Panc1 (cell line): ENCODE data around the gene ARHGAP12. TPM values are rescaled to one million over a fixed set of nuclear protein-coding genes. Genes with fewer than 3 reads are reported as not detected.

Source experiments
- ATAC-seq: fragments of 200-7000 bp; cut with Tn5 transposase; 2 replicates; pipeline ENCODE4 v1.9.1; 2020; ENCODE audit warnings: mild to moderate bottlenecking, moderate library complexity
- BruUV-seq: library from RNA; stranded (reverse); fragments of 400-500 nt; replicated peaks from 2 replicates; lab custom pipeline; 2021; lab: Mats Ljungman, UMichigan
- CTCF ChIA-PET: fragments of 300-600 bp; sonication (Branson Sonifier 250); formaldehyde crosslinking; loops from one replicate; lab custom pipeline; 2022; ENCODE audit warnings: antibody characterized with exemption; lab: Charles Lee
- POLR2A ChIA-PET: fragments of 300-600 bp; sonication (Branson Sonifier 250); formaldehyde crosslinking; loops from one replicate; lab custom pipeline; 2022; ENCODE audit warnings: antibody characterized with exemption; lab: Charles Lee
- DNase-seq: peaks from one replicate; pipeline ENCODE4 v3.0.0-alpha.2; 2010; ENCODE audit warnings: low read depth, low spot score
- H3K27ac ChIP-seq: 2 replicates; pipeline ENCODE4 v1.5.1; 2011; ENCODE audit warnings: mild to moderate bottlenecking, low read length, inconsistent platforms
- H3K27me3 ChIP-seq: fragments of 200-500 bp; sonication (Bioruptor generic); 2 replicates; pipeline ENCODE4 v1.6.0; 2014; ENCODE audit warnings: low read length, inconsistent platforms; ENCODE audit not compliant: control insufficient read depth, insufficient read depth
- H3K36me3 ChIP-seq: fragments of 200-500 bp; sonication (Bioruptor generic); 2 replicates; pipeline ENCODE4 v1.5.1; 2014; ENCODE audit warnings: inconsistent platforms, mild to moderate bottlenecking, low read length, moderate library complexity; ENCODE audit not compliant: control insufficient read depth, insufficient read depth
- H3K4me1 ChIP-seq: 2 replicates; pipeline ENCODE4 v1.5.1; 2011; ENCODE audit warnings: inconsistent platforms, mild to moderate bottlenecking, low read length, moderate library complexity; ENCODE audit not compliant: control insufficient read depth, insufficient read depth
- H3K4me3 ChIP-seq, 2 experiments: 2 replicates each; pipeline ENCODE4 v1.5.1; 2011 to 2012; ENCODE audit warnings: low read depth in 2 of 2, low read length in 2 of 2, mild to moderate bottlenecking in 2 of 2, inconsistent platforms in 1 of 2, moderate library complexity in 1 of 2
- H3K9me3 ChIP-seq: fragments of 200-500 bp; sonication (Bioruptor generic); 2 replicates; pipeline ENCODE4 v1.5.1; 2014; ENCODE audit warnings: low read depth, mild to moderate bottlenecking, inconsistent platforms, low read length, moderate library complexity; ENCODE audit not compliant: control insufficient read depth, insufficient read depth
- CTCF ChIP-seq: fragments of 450-650 bp; IDR thresholded peaks from 2 replicates; pipeline ENCODE4 v1.5.1; 2017; ENCODE audit warnings: mild to moderate bottlenecking
- POLR2AphosphoS5 ChIP-seq: IDR thresholded peaks from 2 replicates; pipeline ENCODE4 v1.6.1; 2012; ENCODE audit warnings: mild to moderate bottlenecking, low read depth, low read length, moderate library complexity
- REST ChIP-seq, 2 experiments: IDR thresholded peaks; 2 replicates each; pipeline ENCODE4 v1.6.1; 2011 to 2012; ENCODE audit warnings: low read depth in 2 of 2, control low read depth in 1 of 2, low read length in 1 of 2, mild to moderate bottlenecking in 1 of 2, moderate library complexity in 1 of 2; ENCODE audit not compliant: insufficient read depth in 1 of 2
- SIN3A ChIP-seq: IDR thresholded peaks from 2 replicates; pipeline ENCODE4 v1.6.1; 2012; ENCODE audit warnings: low read depth, mild to moderate bottlenecking, low read length, moderate library complexity, borderline replicate concordance; ENCODE audit not compliant: insufficient read depth
- TCF7L2 ChIP-seq: IDR thresholded peaks from 2 replicates; pipeline ENCODE4 v1.6.1; 2011; ENCODE audit warnings: mild to moderate bottlenecking, low read depth, low read length, inconsistent platforms
- in situ Hi-C: cut with HindIII; loops from 2 replicates; pipeline ENCODE4 v1.10.0; 2016; ENCODE audit warnings: low sequenced_read_pairs, low pct_unique_long_range_greater_than_20kb
- intact Hi-C: fragments of 100-400 bp; cut with micrococcal nuclease; formaldehyde crosslinking; loops from one replicate; pipeline ENCODE4 v1.10.0; 2022; ENCODE audit not compliant: unreplicated experiment
- total RNA-seq: library from RNA; stranded (reverse); gene quantifications from one replicate; pipeline ENCODE4 v1.2.1, GENCODE V29; 2021; ENCODE audit not compliant: unreplicated experiment

The ARHGAP12 gene
- total RNA-seq, 1 experiment from 2014 or later: 22.9 TPM

GRCh38 chr10:31908157-31908556, 20.5 kb downstream of the ARHGAP12 start:
- CTCF ChIA-PET: no interaction called here
- Histone ChIP-seq H3K9me3 (no peaks in the 10 kb centered on the region), H3K27me3 (no peaks in the 10 kb centered on the region), H3K27ac (no peak overlapping the region), H3K4me1 (peaks cover 14% of the 10 kb centered on the region), H3K4me3 (no peak overlapping the region), H3K36me3 (no peaks in the 10 kb centered on the region)
- TSS peak; percentile 50 for BruUV-seq
- ATAC-seq (no peak), DNase-seq (no peak)
- POLR2A ChIA-PET: no interaction called here
- TF ChIP-seq REST (IDR thresholded peaks at IDR 0.05; ENCODE audit: insufficient read depth in 1 of 2, low read depth in 2 of 2, low read length in 1 of 2): no peak
- no peak for TF ChIP-seq CTCF
- no peak for TF ChIP-seq SIN3A
- no peak for TF ChIP-seq TCF7L2
- TF ChIP-seq POLR2AphosphoS5: no peak
- in situ Hi-C loops: no loop called here
- intact Hi-C loops: no loop called here

- H3K27me3 ChIP-seq: no peaks in the 10 kb centered on the region
- H3K9me3 ChIP-seq: no peaks in the 10 kb centered on the region; the same call in 1 of the 2 replicates
- H3K4me3 ChIP-seq: no peak overlapping the region
- intact Hi-C loops: no loop called here
- H3K27ac ChIP-seq: no peak overlapping the region
- in situ Hi-C loops: no loop called here
- DNase-seq (no peak), ATAC-seq (no peak)
- POLR2A ChIA-PET: no interaction called here
- TF ChIP-seq REST (IDR thresholded peaks at IDR 0.05; ENCODE audit: insufficient read depth in 1 of 2, low read depth in 2 of 2, low read length in 1 of 2) (no peak), POLR2AphosphoS5 (no peak), CTCF (no peak), SIN3A (no peak), TCF7L2 (no peak)
- H3K4me1 ChIP-seq: peaks cover 3% of the 10 kb centered on the region; the same call in 1 of the 2 replicates
- CTCF ChIA-PET: interaction anchor here (0.6 kb wide), 1 partner anchor 40 kb away, joined by 8 read pairs; no protein-coding TSS in a partner anchor
- H3K36me3 ChIP-seq: no peaks in the 10 kb centered on the region
- BruUV-seq: no TSS peak
These were observed 22.6 kb downstream of the ARHGAP12 start for GRCh38 chr10:31906039-31906438.
